Tibial nerve (tissue), 4 donors: Measurements from ENCODE around the gene ST8SIA3. TPM values are rescaled to one million over a fixed set of nuclear protein-coding genes. Genes with fewer than 3 reads are reported as not detected.
"Not testable (repeated sequence)": the region's sequence is repeated elsewhere in the genome, so short reads cannot be mapped to it uniquely, and the experiment has no call there.

Experiments
- DNase-seq, 2 donors: peaks; one replicate each; pipeline ENCODE4 v3.0.0-alpha.2; 2019; ENCODE audit warnings: low spot score in 2 of 2
- H3K27ac ChIP-seq, 4 donors: fragments of 200-600 bp; sonication (generic) in 3 of 4; one replicate each; pipeline ENCODE4 v1.5.1; 2017 to 2019; ENCODE audit warnings: mild to moderate bottlenecking in 1 of 4
- H3K27me3 ChIP-seq, 2 donors: fragments of 200-600 bp; sonication (generic) in 1 of 2; one replicate each; pipeline versions ENCODE4 v1.5.1 to v1.6.0; 2017 to 2019
- H3K36me3 ChIP-seq, 3 donors: fragments of 200-600 bp; sonication (generic); one replicate each; pipeline ENCODE4 v1.5.1; 2018 to 2019
- H3K4me1 ChIP-seq, 4 donors: fragments of 200-600 bp; sonication (generic) in 3 of 4; one replicate each; pipeline ENCODE4 v1.5.1; 2017 to 2019
- H3K4me3 ChIP-seq, 4 donors: fragments of 200-600 bp; sonication (generic) in 3 of 4; one replicate each; pipeline ENCODE4 v1.5.1; 2017 to 2019; ENCODE audit warnings: mild to moderate bottlenecking in 1 of 4, moderate library complexity in 1 of 4
- H3K9me3 ChIP-seq, 4 donors: fragments of 200-600 bp; sonication (generic) in 3 of 4; one replicate each; pipeline ENCODE4 v1.5.1; 2017 to 2019
- EP300 ChIP-seq, 2 donors: sonication (generic); formaldehyde crosslinking; IDR thresholded peaks; one replicate each; pipeline ENCODE4 v1.6.1; 2017; ENCODE audit warnings: antibody characterized with exemption in 2 of 2, mild to moderate bottlenecking in 1 of 2
- POLR2A ChIP-seq, 2 donors: fragments of 450-650 bp; IDR thresholded peaks; one replicate each; pipeline ENCODE4 v1.6.1; 2017; ENCODE audit warnings: antibody characterized with exemption in 2 of 2, mild to moderate bottlenecking in 2 of 2, moderate library complexity in 2 of 2
- WGBS, 2 donors: methylation state at CpG; one replicate each; pipeline ENCODE4 v1.1.5; 2018; 5-methylcytosine and 5-hydroxymethylcytosine counted together
- total RNA-seq, 4 donors: library from RNA; depleted of rRNA; stranded (reverse); fragments of >200 nt; gene quantifications; one replicate each; pipeline ENCODE4 v1.1.0, GENCODE V29; 2016
- TF ChIP-seq, protein P1 (sequence below), 5 experiments: fragments of 200-600 bp in 3 of 5; fragments of 450-650 bp in 2 of 5; sonication (generic) in 3 of 5; IDR thresholded peaks; one replicate each; pipeline ENCODE4 v1.5.1; 2016 to 2019; ENCODE audit warnings: antibody characterized with exemption in 5 of 5, mild to moderate bottlenecking in 3 of 5, moderate library complexity in 2 of 5

ST8SIA3 gene
- total RNA-seq, 4 donors from 2014 or later = not detected

DNA sequence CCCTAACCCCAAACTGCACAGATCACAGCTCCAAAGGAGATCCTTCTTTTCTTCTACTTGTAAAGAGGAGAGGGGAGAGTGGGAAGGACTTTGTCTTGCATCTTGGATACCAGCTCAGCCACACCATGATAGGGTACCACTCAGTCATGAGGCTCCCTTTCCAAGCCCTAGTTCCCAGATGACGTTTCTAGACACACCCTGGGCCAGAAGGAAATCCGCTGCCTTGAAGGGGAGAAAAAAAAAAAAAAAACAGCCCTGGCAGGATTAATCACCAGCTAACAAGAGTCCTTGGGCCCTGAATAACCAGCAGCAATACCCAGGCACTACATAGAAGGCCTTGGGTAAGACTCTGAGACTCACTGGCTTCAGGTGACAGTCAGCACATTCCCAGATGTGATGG, 36.9 kb downstream of the ST8SIA3 start:
- Histone ChIP-seq H3K9me3 (peaks cover 0 to 7% (median 0%) of the 10 kb centered on the region in 4 donors), H3K27ac (no peak overlapping the region), H3K27me3 (no peaks in the 10 kb centered on the region), H3K36me3 (no peaks in the 10 kb centered on the region), H3K4me1 (no peaks in the 10 kb centered on the region), H3K4me3 (no peak overlapping the region)
- TF ChIP-seq EP300 (IDR thresholded peaks at IDR 0.05) (no peak), POLR2A (IDR thresholded peaks at IDR 0.05) (no peak)
- TF ChIP-seq, protein P1, sequence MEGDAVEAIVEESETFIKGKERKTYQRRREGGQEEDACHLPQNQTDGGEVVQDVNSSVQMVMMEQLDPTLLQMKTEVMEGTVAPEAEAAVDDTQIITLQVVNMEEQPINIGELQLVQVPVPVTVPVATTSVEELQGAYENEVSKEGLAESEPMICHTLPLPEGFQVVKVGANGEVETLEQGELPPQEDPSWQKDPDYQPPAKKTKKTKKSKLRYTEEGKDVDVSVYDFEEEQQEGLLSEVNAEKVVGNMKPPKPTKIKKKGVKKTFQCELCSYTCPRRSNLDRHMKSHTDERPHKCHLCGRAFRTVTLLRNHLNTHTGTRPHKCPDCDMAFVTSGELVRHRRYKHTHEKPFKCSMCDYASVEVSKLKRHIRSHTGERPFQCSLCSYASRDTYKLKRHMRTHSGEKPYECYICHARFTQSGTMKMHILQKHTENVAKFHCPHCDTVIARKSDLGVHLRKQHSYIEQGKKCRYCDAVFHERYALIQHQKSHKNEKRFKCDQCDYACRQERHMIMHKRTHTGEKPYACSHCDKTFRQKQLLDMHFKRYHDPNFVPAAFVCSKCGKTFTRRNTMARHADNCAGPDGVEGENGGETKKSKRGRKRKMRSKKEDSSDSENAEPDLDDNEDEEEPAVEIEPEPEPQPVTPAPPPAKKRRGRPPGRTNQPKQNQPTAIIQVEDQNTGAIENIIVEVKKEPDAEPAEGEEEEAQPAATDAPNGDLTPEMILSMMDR (IDR thresholded peaks at IDR 0.05) = no peak
- no peak for DNase-seq
- 57 to 67% methylated on average over 2 of the region's 2 CpGs for WGBS, 2 donors

- Histone ChIP-seq H3K27ac (no peak overlapping the region), H3K36me3 (no peaks in the 10 kb centered on the region), H3K9me3 (peaks cover 0 to 12% (median 0%) of the 10 kb centered on the region in 4 donors), H3K4me3 (no peak overlapping the region), H3K4me1 (no peaks in the 10 kb centered on the region), H3K27me3 (no peaks in the 10 kb centered on the region)
- WGBS, 2 donors = 43 to 57% methylated on average over 3 of the region's 3 CpGs
- no peak for DNase-seq
- TF ChIP-seq EP300 (IDR thresholded peaks at IDR 0.05) (no peak), POLR2A (IDR thresholded peaks at IDR 0.05) (no peak)
- TF ChIP-seq, protein P1 (IDR thresholded peaks at IDR 0.05) = no peak
These were observed 37.7 kb downstream of the ST8SIA3 start for GRCh38 chr18:57390044-57390443.

- not testable (repeated sequence) for H3K4me3 ChIP-seq, H3K27me3 ChIP-seq, H3K27ac ChIP-seq, DNase-seq, H3K4me1 ChIP-seq, H3K36me3 ChIP-seq
- H3K9me3 ChIP-seq = peaks cover 0 to 12% (median 0%) of the 10 kb centered on the region in 4 donors
- 89 to 91% methylated on average over 1 of the region's 1 CpG for WGBS, 2 donors
These were observed 42.4 kb downstream of the ST8SIA3 start for GRCh38 chr18:57394749-57395148.

GRCh38 chr18:57396831-57397230, 44.5 kb downstream of the ST8SIA3 start:
- not testable (repeated sequence) for H3K27ac ChIP-seq, H3K4me1 ChIP-seq, H3K4me3 ChIP-seq, DNase-seq, H3K27me3 ChIP-seq, H3K9me3 ChIP-seq, H3K36me3 ChIP-seq
- WGBS, 2 donors = 91 to 92% methylated on average over 7 of the region's 7 CpGs

GRCh38 chr18:57397440-57398132, 45.2 kb downstream of the ST8SIA3 start:
- no peaks in the 10 kb centered on the region for H3K36me3 ChIP-seq
- H3K27me3 ChIP-seq = no peaks in the 10 kb centered on the region
- 56 to 72% methylated on average over 2 of the region's 2 CpGs for WGBS, 2 donors
- no peak for DNase-seq
- no peak overlapping the region for H3K4me3 ChIP-seq
- H3K4me1 ChIP-seq = no peaks in the 10 kb centered on the region
- H3K9me3 ChIP-seq = peaks cover 0 to 5% (median 0%) of the 10 kb centered on the region in 4 donors
- no peak overlapping the region for H3K27ac ChIP-seq
- TF ChIP-seq POLR2A (IDR thresholded peaks at IDR 0.05) (no peak), EP300 (IDR thresholded peaks at IDR 0.05) (no peak)
- TF ChIP-seq, protein P1 (IDR thresholded peaks at IDR 0.05) = no peak

DNA sequence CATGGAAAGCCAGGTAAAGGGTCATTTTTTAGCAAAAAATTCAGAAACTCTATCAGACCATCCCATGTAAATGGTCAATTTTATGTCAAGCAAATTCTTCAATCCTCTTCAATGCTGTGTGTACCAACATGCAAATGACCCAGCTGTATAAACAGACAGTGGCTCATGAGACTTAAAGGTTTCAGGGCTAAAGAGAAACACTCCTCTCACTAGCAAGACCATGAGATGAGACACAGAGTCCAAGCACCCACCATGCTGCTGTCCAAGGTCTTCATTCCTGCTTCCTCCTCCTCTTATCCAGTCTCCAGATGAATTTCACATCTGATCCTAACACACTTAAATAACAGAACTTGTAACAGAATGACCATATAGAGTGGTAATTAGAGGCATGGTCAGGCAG, 52.0 kb downstream of the ST8SIA3 start:
- Histone ChIP-seq H3K9me3 (peaks cover 0 to 11% (median 0%) of the 10 kb centered on the region in 4 donors), H3K27me3 (no peaks in the 10 kb centered on the region), H3K4me1 (no peaks in the 10 kb centered on the region), H3K27ac (no peak overlapping the region), H3K4me3 (no peak overlapping the region), H3K36me3 (no peaks in the 10 kb centered on the region)
- DNase-seq = no peak
- TF ChIP-seq EP300 (IDR thresholded peaks at IDR 0.05) (no peak), POLR2A (IDR thresholded peaks at IDR 0.05) (no peak)
- TF ChIP-seq, protein P1 (IDR thresholded peaks at IDR 0.05) = no peak
